Cardiac fibroblast (primary cell): ENCODE data around the gene FOXF1.

Experiments used
- DNase-seq, 2 donors: peaks; one replicate each; pipeline versions ENCODE4 v3.0.0 to v3.0.0-alpha.2; 2010; ENCODE audit warnings: low read depth in 2 of 2
- H3K4me3 ChIP-seq, 2 donors: replicated peaks in 1 of 2; 1 replicate in 1 of 2; 2 replicates in 1 of 2; pipeline ENCODE4 v1.5.1; 2011; ENCODE audit warnings: low read depth in 2 of 2, low read length in 2 of 2, mild to moderate bottlenecking in 2 of 2, moderate library complexity in 1 of 2
- TF ChIP-seq, protein P1 (sequence below): IDR thresholded peaks from one replicate; pipeline ENCODE4 v1.5.1; 2011; ENCODE audit warnings: low read depth, mild to moderate bottlenecking, low read length, inconsistent platforms

The FOXF1 gene

GRCh38 chr16:86479419-86479818 lies 30.9 kb upstream of the FOXF1 start:
- H3K4me3 ChIP-seq = no peak overlapping the region
- no peak for DNase-seq
- TF ChIP-seq, protein P1, sequence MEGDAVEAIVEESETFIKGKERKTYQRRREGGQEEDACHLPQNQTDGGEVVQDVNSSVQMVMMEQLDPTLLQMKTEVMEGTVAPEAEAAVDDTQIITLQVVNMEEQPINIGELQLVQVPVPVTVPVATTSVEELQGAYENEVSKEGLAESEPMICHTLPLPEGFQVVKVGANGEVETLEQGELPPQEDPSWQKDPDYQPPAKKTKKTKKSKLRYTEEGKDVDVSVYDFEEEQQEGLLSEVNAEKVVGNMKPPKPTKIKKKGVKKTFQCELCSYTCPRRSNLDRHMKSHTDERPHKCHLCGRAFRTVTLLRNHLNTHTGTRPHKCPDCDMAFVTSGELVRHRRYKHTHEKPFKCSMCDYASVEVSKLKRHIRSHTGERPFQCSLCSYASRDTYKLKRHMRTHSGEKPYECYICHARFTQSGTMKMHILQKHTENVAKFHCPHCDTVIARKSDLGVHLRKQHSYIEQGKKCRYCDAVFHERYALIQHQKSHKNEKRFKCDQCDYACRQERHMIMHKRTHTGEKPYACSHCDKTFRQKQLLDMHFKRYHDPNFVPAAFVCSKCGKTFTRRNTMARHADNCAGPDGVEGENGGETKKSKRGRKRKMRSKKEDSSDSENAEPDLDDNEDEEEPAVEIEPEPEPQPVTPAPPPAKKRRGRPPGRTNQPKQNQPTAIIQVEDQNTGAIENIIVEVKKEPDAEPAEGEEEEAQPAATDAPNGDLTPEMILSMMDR = no peak

DNA sequence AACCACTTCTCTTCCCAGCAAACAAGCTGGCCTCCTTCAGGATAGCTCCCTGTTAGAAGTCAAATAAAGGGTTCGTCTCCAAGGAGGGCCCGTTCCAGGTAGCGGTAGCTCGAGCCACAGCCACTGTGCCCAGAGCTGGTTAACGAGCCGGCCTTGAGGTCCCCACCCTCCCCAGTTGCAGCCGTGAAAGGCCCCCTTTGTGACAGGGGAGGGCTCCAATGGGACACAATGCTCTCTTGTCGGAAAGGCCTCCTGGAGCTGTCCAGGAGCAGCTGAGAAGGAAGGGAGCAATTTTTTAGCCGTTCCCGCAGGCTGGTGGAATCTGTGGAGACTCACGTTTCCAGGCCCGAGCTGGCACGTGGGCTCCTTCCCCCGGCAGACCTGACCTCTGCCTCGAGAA lies 29.9 kb upstream of the FOXF1 start:
- TF ChIP-seq, protein P1 = no peak
- no peak for DNase-seq
- no peak overlapping the region for H3K4me3 ChIP-seq

- DNase-seq = no peak
- no peak overlapping the region for H3K4me3 ChIP-seq
- TF ChIP-seq, protein P1 = no peak
Observed at GRCh38 chr16:86481607-86482006, 28.7 kb upstream of the FOXF1 start.

GRCh38 chr16:86484240-86484639 lies 26.1 kb upstream of the FOXF1 start:
- no peak for DNase-seq
- no peak overlapping the region for H3K4me3 ChIP-seq
- TF ChIP-seq, protein P1 = no peak

GRCh38 chr16:86485746-86486145 lies 24.6 kb upstream of the FOXF1 start:
- no peak for DNase-seq
- TF ChIP-seq, protein P1 = no peak
- H3K4me3 ChIP-seq = no peak overlapping the region

GRCh38 chr16:86490859-86491639 lies 19.3 kb upstream of the FOXF1 start:
- no peak overlapping the region for H3K4me3 ChIP-seq
- no peak for DNase-seq
- TF ChIP-seq, protein P1 = no peak

GRCh38 chr16:86491640-86492023 lies 18.7 kb upstream of the FOXF1 start:
- no peak for DNase-seq
- no peak overlapping the region for H3K4me3 ChIP-seq
- TF ChIP-seq, protein P1 = no peak
